Neural crest cell (in vitro differentiated cells): ENCODE data around the gene RFTN1. TPM values are rescaled to one million over a fixed set of nuclear protein-coding genes. Genes with fewer than 3 reads are reported as not detected.

Experiments used
- DNase-seq: peaks from one replicate; pipeline ENCODE4 v3.0.0; 2021; ENCODE audit warnings: low read depth, mixed read lengths, low spot score
- H3K27ac Mint-ChIP-seq: one replicate; pipeline ENCODE4 v1.8.0; 2021; ENCODE audit warnings: mild to moderate bottlenecking, mixed read lengths; ENCODE audit not compliant: unreplicated experiment
- H3K27me3 Mint-ChIP-seq: 2 replicates; pipeline ENCODE4 v1.8.0; 2021; ENCODE audit warnings: low read depth, mild to moderate bottlenecking, mixed read lengths
- H3K36me3 Mint-ChIP-seq: 2 replicates; pipeline ENCODE4 v1.8.0; 2021; ENCODE audit warnings: low read depth, mild to moderate bottlenecking, mixed read lengths
- H3K4me1 Mint-ChIP-seq: 2 replicates; pipeline ENCODE4 v1.8.0; 2021; ENCODE audit warnings: mixed read lengths
- H3K4me3 Mint-ChIP-seq: one replicate; pipeline ENCODE4 v1.8.0; 2021; ENCODE audit warnings: mild to moderate bottlenecking, mixed read lengths
- H3K9me3 Mint-ChIP-seq: 2 replicates; pipeline ENCODE4 v1.8.0; 2021; ENCODE audit warnings: mixed read lengths
- CTCF ChIP-seq: fragments of 200-600 bp; sonication (generic); conservative IDR thresholded peaks from 2 replicates; pipeline ENCODE4 v1.5.0; 2021; ENCODE audit warnings: antibody characterized with exemption, mild to moderate bottlenecking
- total RNA-seq: library from RNA; stranded (reverse); gene quantifications from 2 replicates; pipeline ENCODE4 v1.2.1, GENCODE V29; 2021

Gene RFTN1
- total RNA-seq, 1 donor from 2014 or later: 2.0 TPM

- H3K4me3 Mint-ChIP-seq: no peak overlapping the region
- peaks cover 3% of the 10 kb centered on the region for H3K9me3 Mint-ChIP-seq
- H3K27me3 Mint-ChIP-seq: no peaks in the 10 kb centered on the region
- no peak for TF ChIP-seq CTCF
- H3K36me3 Mint-ChIP-seq: peaks cover 44% of the 10 kb centered on the region
- peaks cover 16% of the 10 kb centered on the region for H3K4me1 Mint-ChIP-seq
- no peak overlapping the region for H3K27ac Mint-ChIP-seq
- DNase-seq: no peak
These were observed 212.6 kb downstream of the RFTN1 start for GRCh38 chr3:16300881-16301359.

- no peak for TF ChIP-seq CTCF
- Mint-ChIP-seq H3K27me3 (no peaks in the 10 kb centered on the region), H3K27ac (no peak overlapping the region), H3K4me1 (peaks cover 16% of the 10 kb centered on the region), H3K36me3 (peaks cover 50% of the 10 kb centered on the region), H3K9me3 (peaks cover 6% of the 10 kb centered on the region), H3K4me3 (no peak overlapping the region)
- DNase-seq: no peak
These were observed 213.2 kb downstream of the RFTN1 start for GRCh38 chr3:16300307-16300706.

- Mint-ChIP-seq H3K27ac (no peak overlapping the region), H3K27me3 (no peaks in the 10 kb centered on the region), H3K4me1 (peaks cover 16% of the 10 kb centered on the region), H3K4me3 (no peak overlapping the region), H3K9me3 (peaks cover 6% of the 10 kb centered on the region), H3K36me3 (peaks cover 50% of the 10 kb centered on the region)
- DNase-seq: no peak
- no peak for TF ChIP-seq CTCF
These were observed 213.8 kb downstream of the RFTN1 start for GRCh38 chr3:16299746-16300145.

GRCh38 chr3:16298891-16299290 lies 214.6 kb downstream of the RFTN1 start:
- H3K36me3 Mint-ChIP-seq: peaks cover 51% of the 10 kb centered on the region
- no peak overlapping the region for H3K27ac Mint-ChIP-seq
- peaks cover 6% of the 10 kb centered on the region for H3K9me3 Mint-ChIP-seq
- H3K4me1 Mint-ChIP-seq: peaks cover 16% of the 10 kb centered on the region
- TF ChIP-seq CTCF: no peak
- no peak overlapping the region for H3K4me3 Mint-ChIP-seq
- H3K27me3 Mint-ChIP-seq: no peaks in the 10 kb centered on the region
- no peak for DNase-seq

GRCh38 chr3:16297997-16298885 lies 215.3 kb downstream of the RFTN1 start:
- Mint-ChIP-seq H3K27ac (no peak overlapping the region), H3K4me3 (no peak overlapping the region), H3K27me3 (no peaks in the 10 kb centered on the region), H3K36me3 (peaks cover 55% of the 10 kb centered on the region), H3K4me1 (peaks cover 16% of the 10 kb centered on the region), H3K9me3 (peaks cover 6% of the 10 kb centered on the region)
- TF ChIP-seq CTCF: no peak
- DNase-seq: no peak
